Cortex of kidney (tissue), 1 donor: ENCODE measurements around the gene SYNC.
"Not testable (repeated sequence)": the region's sequence is repeated elsewhere in the genome, so short reads cannot be mapped to it uniquely, and the experiment has no call there.

Experiments
- DNase-seq: peaks from one replicate; lab custom pipeline; 2025; lab: John Stamatoyannopoulos, UW

The SYNC gene

DNA sequence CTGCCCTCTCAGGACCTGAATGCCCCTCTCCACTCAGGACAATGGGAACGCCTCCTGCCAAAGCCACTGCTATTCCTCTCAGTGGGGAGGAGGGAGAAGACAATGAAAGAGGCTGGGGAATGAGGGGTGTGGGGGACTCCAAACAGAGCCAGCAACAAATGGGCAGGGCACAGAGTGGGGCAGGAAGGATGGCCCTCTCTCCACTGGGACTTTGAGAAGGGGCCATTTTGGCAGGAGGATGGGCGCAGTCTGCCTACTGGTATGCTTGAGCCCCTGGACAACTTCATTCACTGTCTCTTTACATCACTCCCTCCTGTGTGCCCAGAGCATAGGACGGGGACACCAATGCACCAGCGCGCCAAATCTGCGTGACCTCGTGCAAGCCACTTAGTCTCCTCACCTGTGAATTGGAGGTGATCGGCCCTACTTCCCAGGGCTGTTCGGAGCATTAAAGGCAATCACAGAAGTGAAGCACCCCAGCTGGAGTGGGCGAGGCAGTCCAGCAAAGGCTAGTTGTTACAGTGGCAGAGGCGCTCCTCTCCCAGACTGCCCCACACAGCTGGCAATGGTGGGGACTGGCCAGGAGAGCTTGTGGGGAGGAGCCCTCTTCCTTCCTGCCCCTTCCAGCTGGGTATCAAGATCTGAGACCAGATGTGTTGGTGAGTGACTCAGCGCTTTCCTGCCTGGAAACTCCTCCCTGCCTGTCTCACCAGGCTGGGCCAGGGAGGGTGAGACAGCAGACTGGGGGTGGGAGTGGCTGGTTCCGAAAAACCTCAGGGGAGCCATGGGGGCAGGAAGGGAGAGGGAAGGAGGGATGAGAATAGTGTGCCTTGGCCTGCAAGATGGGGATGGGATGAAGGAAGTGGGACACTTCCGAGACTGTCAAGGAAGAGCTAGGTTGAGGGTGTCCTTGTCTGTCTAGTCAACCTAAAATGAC is 22.4 kb upstream of the SYNC start:
- DNase-seq: no peak

DNA sequence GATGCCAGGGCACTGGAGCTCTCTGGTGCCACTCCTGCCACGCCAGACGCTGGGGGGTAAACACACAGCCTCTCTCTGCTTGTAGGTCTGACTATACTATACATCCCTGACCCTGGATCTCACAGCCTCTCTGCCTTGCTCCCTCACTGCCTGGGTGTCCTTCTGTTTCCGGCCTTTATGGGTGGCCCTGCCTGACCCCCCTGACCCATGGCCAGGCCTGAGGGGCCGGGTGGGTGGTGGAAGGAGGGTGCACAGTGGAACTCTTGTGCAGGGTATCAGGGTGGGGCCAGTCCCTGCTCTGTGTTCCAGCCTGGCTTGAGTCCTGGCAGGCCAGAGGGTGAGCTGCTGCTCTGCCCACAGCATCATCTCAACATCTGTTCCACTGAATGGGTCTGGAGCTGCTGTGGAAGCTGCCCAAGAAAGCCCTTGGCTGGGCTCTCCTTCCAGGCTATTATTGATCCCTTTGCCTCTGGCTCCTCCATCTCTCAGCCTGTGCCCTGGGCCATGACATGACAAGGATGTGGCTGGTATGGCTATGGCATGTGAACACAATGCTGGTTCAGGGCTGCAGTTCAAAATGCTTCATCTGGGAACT is 17.2 kb upstream of the SYNC start:
- DNase-seq: no peak

DNA sequence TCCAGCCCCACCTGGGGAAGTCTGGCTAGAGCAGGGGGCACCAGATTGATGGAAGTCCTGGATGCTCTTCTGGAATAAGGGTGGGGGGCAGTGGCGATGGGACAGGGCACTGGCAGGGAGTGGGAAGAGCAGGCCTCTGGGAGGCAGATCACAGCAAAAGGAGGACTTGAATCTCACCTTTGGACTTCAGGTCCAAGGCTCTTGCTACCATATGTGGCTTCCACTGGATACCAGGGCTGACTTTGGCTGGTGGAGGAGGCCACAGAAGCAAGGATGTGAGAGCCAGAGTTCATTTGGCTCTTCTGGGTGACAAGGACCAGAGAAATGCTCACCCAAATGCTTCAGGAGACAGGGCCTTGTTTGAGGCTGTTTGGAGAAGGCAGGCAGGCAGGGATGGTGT is 16.0 kb upstream of the SYNC start:
- DNase-seq: no peak

DNA sequence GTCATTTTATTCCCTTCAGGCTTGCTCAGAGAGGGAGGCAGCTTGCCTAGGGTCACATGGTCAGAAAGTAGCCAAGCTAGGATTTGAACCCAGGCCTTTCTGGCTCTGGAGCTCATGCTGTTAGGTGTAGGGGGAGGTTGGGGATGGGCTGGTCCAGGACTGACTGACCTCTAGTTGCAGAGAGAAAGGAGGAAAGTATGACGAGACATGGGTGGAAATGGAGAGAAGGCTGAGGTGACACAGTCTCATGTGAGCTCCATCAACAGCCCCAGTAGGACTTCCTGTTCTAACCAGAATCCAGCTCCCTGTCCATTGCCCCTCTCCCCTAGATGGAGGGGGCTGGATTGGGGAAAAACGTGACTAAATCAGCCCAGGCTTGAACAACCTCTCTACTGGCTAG is 15.5 kb upstream of the SYNC start:
- DNase-seq: no peak

DNA sequence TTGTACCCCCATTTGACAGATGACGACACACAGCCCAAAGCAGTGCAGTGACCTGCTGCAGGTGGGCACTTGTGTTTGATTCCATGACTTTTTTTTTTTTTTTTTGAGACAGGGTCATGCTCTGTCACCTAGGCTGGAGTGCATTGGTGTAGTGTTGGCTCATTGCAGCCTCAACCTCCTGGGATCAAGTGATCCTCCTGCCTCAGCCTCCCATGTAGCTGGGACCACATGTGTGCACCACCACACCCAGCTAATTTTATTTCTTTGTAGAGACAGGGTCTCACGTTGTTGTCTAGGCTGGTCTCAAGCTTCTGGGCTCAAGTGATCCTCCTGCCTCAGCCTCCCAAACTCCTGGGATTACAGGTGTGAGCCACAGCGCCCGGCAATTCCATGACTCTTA is 14.9 kb upstream of the SYNC start:
- no peak for DNase-seq

DNA sequence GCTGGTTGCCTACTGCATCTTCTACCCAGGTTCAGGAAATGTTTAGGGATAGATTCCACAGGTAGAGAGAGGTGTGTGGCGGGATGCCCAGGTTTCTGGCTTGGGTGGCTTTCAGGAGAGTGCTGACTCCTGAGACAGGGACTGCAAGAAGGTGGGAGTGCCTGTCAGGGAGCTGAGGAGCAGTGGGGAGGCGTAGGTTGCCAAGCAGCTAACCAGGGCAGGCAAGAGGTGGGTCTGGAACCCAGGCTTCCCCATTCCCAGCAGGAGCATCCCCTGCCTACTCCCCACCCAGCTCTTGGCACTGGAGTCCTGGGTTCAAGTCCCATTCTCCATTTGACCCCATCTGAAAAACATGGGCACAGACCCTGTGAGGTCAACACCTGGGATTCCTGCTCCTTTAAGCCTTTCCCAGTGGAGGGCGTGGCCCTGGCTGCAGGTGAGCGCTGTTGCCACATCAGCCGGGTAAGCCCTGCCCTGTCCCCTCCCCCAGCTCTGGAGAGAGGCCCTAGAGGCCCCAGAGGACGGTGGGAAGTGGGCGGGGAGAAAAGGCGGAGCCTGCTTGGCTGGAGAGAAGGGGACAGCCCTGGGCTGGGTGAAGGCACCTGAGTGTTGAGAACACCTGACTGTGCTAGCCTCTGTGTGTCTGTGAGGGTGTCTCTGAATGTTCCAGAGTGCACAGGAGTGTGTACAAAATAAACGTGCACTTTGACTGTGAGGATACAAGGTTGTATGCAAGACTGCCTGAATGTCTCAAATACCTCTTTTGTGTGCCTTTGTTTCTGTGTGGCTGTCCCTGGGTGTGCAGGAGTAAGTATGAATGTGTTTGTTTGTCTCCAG is 14.0 kb upstream of the SYNC start:
- peak; percentile 70 for DNase-seq

DNA sequence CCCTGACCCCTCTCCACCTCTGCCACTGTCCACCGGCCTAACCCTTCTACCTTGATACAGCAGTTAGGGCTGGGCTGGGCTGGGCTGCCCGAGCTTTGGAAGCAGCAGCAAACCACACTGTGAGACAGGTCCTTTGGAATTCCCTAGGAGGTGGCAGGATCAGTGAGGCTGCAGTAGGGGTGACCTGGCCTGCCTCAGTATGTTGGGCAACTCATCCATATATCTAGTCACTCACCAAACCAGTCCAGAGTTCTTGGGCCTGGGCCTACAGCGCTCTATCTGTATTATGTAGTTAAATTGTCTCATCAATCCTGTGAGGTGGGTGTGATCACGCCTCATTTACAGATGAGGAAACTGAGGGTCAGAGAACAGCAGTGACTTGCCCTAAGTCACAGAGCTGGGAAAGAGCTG is 13.3 kb upstream of the SYNC start:
- DNase-seq: no peak

DNA sequence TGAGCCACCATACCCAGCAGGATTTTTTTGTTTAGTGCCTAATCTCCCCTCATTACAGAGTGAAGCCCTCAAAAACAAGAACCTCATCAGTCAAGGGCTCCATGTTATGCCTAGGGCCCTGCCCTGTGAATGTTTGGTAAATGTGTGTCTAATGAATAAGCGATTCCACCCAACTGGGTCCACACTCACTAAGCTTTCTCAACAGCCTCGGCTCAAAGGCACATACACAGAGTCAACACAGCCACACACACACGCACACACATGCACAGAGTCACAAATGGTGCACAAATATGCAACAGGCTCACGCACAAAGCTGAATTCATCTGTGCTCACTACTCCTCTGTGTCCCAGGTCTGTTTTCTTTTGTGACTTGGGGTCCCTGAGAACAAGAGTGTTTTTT is 11.7 kb upstream of the SYNC start:
- no peak for DNase-seq

DNA sequence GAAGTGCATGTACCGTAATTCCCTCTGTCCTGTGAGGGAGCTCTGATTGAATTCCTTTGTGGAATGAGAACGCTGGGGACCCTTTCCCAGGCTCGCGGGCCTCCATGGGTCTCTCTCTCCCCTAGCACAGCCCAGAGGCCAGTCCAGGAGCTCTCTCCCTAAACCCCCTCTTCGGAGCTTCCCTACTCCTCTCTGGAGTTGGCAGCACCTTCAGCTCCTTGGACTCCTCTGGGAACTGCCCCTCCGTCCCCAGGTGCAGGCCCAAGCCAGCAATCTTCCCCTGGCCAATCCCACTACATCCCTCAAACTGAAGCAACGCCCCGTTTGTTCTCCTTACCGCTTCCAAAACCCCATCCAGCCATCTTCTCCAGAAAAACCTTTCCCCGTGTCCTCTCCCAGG is 10.5 kb upstream of the SYNC start:
- DNase-seq: no peak

DNA sequence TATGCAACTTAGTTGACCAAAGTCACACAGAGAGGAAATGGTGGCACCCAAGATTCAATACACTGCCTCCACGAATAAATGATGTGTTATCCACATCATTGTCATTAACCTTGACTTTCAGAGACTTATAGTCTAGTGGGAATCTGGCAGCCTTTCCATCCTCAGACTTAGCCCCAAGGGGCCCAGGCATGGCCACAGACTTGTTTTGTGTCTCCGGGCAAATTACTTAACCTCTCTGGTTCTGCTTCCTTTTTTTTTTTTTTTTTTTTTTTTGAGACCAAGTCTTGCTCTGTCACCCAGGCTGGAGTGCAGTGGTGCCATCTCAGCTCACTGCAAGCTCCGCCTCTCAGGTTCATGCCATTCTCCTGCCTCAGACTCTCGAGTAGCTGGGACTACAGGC is 8.7 kb upstream of the SYNC start:
- not testable (repeated sequence) for DNase-seq

DNA sequence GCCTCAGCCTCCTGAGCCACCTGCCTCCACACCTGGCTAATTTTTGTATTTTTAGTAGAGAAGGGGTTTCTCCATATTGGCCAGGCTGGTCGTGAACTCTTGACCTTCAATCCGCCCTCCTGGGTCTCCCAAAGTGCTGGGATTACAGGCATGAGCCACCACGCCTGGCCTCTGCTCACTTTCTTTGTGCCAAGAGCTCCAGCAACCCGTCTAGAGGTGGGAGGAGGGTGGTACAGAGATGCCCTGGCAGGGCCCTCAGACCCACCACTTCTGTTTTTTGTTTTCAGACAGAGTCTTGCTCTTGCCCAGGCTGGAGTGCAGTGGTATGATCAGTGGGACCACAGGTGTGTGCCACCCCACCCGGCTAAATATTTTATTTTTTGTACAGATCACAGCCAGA is 6.9 kb upstream of the SYNC start:
- DNase-seq: no peak

DNA sequence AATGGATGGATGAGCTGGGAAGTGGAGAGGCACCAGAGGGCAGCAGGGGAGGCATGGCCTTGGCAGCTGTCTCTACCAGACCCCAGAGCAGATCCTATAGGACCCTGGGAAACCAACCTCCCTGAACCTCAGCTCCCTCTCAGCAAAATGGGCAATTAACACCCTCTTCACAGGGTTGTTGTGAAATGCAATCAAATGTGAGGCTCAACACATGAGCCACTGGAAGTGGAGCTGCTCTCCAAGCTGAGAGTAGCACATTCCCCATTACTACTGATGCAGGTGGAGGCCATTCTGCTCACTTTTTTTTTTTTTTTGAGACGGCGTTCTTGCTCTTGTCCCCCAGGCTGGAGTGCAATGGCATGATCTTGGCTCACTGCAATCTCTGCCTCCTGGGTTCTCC is 6.5 kb upstream of the SYNC start:
- DNase-seq: no peak

DNA sequence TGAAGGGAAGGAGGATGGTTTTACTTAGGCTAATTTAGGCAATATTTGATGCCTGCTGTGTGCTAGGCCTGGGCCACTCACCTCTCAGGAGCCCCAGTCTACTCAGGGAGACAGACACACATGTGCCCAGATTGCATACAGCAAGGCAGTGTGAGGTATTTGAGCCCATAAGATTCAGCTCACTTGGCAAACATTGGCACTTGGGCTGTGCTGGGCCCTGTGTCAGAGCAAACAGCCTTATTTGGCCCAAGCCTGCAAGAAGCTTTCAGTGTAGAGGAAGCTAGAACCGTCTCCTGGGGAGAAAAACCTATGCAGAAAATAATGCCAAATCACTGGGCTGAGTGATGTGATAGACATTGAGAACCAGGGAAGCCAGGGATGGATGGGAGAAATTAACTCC is 3.9 kb upstream of the SYNC start:
- no peak for DNase-seq

DNA sequence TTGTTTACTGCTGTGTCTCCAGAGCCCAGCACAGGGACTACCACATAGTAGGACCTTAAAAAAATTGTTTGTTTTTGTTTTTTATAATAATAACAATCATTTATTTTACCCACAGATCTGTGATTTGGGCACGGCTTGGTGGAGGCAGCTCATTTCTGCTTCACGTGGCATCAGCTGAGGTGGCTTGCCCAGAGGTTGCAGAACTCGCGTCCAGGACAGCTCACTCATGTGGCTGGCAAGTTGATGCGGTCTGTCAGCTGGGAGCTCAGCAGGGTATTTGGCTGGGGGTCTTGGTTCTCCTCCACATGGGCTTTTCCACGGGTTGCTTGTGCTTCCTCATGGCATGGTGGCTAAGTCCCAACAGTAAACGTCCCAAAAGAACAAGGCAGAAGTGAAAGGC is 2.9 kb upstream of the SYNC start:
- no peak for DNase-seq

DNA sequence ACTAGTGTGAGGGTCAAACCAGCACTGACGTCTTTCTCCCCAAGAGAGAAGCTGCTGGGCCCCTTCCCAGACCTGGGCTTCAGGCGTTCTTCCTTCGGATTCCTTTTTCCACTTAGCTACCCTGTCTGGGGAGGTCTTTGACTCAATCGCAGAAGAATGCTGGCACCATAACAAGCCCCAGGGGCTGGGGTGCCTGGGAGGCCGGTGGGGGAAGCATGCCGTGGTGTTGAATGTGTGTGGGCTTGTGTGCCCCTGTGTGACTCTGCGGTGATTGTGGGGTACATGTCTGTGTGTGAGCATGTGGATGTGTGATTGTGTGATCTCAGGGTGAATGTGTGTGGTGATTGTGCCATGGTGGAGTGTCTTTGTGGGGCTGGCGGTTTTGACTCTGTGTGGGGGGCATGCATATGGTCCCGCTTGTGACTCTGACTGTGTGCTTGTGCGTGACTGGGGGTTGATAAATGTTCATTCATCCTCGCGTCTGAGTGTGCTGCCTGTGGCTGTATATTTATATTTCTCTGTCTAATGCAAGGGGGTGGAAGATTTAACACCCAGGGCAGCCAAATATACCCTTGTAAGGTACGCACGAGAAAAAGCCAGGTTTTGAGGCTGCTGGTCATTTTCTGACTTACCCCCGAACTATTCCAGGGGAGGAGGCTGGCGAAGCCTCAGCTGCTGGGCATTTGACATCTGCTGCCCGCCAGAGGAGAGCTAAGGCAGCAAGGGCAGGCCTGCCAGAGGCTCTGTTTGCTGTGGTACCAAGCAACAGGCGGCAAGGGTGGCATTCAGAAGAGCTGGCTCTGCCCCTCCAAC is 1.1 kb upstream of the SYNC start:
- DNase-seq: no peak

DNA sequence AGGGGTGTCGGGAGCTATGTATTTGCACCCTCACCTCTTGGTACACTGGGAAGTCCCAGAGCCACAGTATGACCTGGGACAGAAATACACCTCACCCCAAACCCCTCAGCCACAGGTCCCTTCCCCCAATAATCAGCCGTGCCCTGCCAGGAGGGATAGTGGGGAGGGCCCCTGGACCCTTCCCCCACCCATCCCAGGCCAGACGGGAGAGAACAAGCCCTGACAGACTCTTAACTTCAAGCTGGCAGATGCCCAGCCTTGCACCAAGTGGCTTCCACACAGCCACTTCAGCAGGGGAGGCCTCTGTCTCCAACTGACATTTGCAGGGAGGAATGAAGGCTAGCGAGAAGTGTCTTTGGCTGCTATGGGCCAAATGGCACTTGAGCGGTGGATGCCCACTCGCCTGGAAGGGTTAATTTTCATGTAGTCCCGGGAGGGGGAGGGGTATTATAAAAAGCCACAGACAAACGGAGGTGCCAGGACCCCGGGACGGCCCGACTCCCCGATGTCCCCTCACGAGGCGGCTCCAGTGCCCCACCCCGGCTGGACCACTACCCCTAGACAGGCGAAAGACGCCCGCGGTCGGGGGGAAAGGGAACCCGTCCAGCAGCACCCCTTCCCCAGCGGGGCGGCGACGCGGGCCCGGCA is 495 bp downstream of the SYNC start:
- no peak for DNase-seq

DNA sequence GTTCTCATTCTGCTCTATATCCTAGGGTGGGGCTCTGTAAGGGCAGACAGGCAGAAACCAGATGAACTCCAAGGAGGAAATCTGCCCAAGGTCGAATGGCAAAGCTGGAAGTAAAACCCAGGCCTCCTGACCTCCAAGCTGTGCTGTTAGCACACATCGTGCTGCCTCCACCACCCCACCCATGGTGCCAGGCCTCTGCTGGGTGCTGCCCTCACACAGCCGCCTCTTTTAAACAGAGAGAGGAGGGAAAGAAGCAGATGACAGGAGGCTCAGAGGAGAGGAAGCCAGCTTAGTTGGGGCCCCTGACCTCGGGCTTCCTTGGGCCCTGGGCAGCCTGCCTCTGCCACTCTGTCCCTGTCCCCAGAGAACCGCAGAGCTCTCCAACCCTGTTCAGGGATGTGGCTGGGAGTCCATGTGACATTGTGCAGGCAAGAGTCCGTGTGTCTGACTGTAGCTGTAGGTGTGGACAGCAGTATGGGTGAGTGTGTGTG is 1.1 kb downstream of the SYNC start:
- DNase-seq: no peak

DNA sequence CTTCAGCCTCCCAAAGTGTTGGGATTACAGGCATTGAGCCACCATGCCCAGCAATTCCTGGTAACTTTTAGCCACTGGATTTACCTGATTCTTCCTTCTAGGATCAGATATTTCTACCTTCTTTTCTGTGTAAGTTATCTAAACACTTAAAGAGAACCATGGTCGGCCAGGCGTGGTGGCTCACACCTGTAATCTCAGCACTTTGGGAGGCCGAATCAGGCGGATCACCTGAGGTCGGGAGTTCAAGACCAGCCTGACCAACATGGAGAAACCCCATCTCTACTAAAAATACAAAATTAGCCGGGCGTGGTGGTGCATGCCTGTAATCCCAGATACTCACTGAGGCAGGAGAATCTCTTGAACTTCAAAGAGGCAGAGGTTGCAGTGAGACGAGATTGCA is 5.6 kb downstream of the SYNC start:
- not testable (repeated sequence) for DNase-seq

DNA sequence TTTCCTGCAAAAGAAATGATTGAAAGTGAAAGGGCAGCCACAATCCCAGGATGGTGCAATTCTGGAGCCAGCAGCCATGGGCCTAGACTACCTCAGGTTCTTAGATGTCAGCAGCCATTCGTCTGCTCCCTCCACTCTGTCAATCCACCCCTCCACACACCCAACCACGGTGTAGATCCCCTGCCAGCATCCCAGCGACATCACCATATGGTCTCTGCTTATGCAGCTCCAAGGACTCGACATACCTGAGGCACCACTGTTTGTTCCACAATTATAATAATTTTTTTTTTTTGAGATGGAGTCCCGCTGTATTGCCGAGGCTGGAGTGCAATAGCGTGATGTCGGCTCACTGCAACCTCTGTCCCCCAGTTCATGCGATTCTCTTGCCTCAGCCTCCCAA is 6.5 kb downstream of the SYNC start:
- no peak for DNase-seq

DNA sequence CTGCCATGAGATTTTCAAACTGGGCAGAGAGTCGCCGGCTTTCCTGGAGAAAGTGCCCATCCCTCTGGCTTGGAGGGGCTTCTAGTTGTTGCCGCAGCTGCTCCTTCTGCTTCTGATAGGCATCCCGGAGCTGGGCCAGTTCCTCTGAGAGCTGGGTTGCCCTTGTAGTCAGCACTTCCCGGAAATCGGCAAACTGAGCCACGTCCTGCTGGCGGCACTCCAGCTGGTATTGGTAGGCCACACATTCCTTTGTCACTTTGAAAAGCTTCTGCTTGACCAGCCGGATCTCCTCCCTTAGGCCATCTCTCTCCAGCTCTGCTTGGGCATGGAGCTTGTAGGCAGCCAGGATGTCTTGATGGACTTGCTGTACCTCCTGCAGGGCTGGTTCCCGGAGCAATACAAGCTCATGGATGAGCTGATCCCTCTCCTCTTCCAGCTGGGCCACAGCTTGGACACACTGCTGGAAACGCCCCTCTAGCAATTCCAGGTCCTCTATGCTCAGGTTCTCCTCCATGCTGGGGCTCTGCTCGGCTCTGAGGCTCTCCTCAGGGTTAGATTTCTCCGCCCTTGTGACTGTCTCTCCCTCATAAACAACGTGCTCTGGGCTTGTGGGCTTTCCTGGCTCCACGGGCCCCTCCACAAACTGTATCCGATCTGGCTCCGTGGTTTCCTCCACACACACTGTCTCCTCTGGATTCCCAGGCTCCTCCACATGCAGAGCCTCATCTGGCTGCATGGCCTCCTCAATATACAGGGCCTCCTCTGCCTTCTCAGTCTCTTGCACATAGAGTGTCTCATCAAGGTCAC is 7.3 kb downstream of the SYNC start:
- no peak for DNase-seq
